ENCODE results near the gene LTB. TPM values are rescaled to one million over a fixed set of nuclear protein-coding genes. Genes with fewer than 3 reads are reported as not detected.

Gene LTB
- total and polyA plus RNA-seq, 2 of the 13 experiments (the other 11 are each of a cell fraction or from before 2014, with no cell fraction given): 0.09 to 0.22 TPM

GRCh38 chr6:31579119-31579505 is 3.1 kb downstream of the LTB start:
- no peak overlapping the region for H3K9ac ChIP-seq (ENCODE audit: insufficient read depth, low read depth, low read length)
- H3K27me3 ChIP-seq (ENCODE audit: control insufficient read depth in 1 of 2, insufficient read depth in 2 of 2, low read length in 2 of 2): peaks cover 15 to 83% of the 10 kb centered on the region in 2 experiments
- ChIA-PET CTCF (ENCODE audit: low intra/inter-chr PET ratio, low total read pairs) (no interaction called here), POLR2A (interaction anchor here (1.9 kb wide), 1 partner anchor 19 kb away, joined by 4 read pairs; no protein-coding TSS in a partner anchor)
- no peak for FAIRE-seq
- no peak overlapping the region for H2AFZ ChIP-seq (ENCODE audit: low read length)
- peaks cover 25% of the 10 kb centered on the region for H3K4me1 ChIP-seq (ENCODE audit: insufficient read depth, low read length)
- H4K20me1 ChIP-seq (ENCODE audit: insufficient read depth, low read length): no peaks in the 10 kb centered on the region
- DNase-seq (ENCODE audit: low spot score): no peak
- no peaks in the 10 kb centered on the region for H3K79me2 ChIP-seq (ENCODE audit: insufficient read depth, low read length)
- H3K9me3 ChIP-seq (ENCODE audit: low read length): no peaks in the 10 kb centered on the region
- no peaks in the 10 kb centered on the region for H3K36me3 ChIP-seq (replicated peaks in 1 of 2; ENCODE audit: control insufficient read depth in 1 of 2, insufficient read depth in 2 of 2, low read length in 2 of 2)
- TF ChIP-seq IKZF5 (CRISPR knock-in tag; IDR thresholded peaks at IDR 0.05) (no peak), HNRNPH1 (optimal IDR thresholded peaks at IDR 0.05; ENCODE audit: low read depth, low read length) (no peak), ZSCAN31 (CRISPR knock-in tag; IDR thresholded peaks at IDR 0.05; ENCODE audit: low read depth) (no peak), ZBTB7A (CRISPR knock-in tag; IDR thresholded peaks at IDR 0.05) (no peak), CREB1 (IDR thresholded peaks at IDR 0.05) (no peak), CREB1 (CRISPR knock-in tag; IDR thresholded peaks at IDR 0.05) (no peak), PTBP1 (IDR thresholded peaks at IDR 0.05; ENCODE audit: low read depth, low read length, poor library complexity, severe bottlenecking) (no peak), GZF1 (CRISPR knock-in tag; IDR thresholded peaks at IDR 0.05) (no peak), ARNT2 (CRISPR knock-in tag; IDR thresholded peaks at IDR 0.05; ENCODE audit: low read depth) (no peak), HMG20B (CRISPR knock-in tag; conservative IDR thresholded peaks at IDR 0.05) (no peak), ZNF33A (CRISPR knock-in tag; IDR thresholded peaks at IDR 0.05; ENCODE audit: borderline replicate concordance) (no peak), SOX6 (IDR thresholded peaks at IDR 0.05) (no peak), SOX6 (CRISPR knock-in tag; IDR thresholded peaks at IDR 0.05) (no peak), MATR3 (CRISPR knock-in tag; IDR thresholded peaks at IDR 0.05) (no peak), ZNF24 (IDR thresholded peaks at IDR 0.05) (no peak), HDAC6 (IDR thresholded peaks at IDR 0.05; ENCODE audit: low read depth, low read length) (no peak), SNAPC5 (CRISPR knock-in tag; IDR thresholded peaks at IDR 0.05; ENCODE audit: borderline replicate concordance) (no peak), RFX5 (IDR thresholded peaks at IDR 0.05; ENCODE audit: low read depth, low read length) (no peak), ZNF724P (CRISPR knock-in tag; IDR thresholded peaks at IDR 0.05; ENCODE audit: borderline replicate concordance) (no peak), JUNB (CRISPR knock-in tag; IDR thresholded peaks at IDR 0.05; ENCODE audit: borderline replicate concordance) (no peak)
- TF ChIP-seq, protein P1, sequence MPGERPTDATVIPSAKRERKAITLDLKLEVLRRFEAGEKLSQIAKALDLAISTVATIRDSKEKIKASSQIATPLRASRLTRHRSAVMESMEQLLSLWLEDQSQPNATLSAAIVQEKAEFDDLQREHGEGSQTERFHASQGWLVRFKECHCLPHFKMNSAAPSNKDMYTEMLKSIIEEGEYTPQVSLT (CRISPR knock-in tag; IDR thresholded peaks at IDR 0.05; ENCODE audit: borderline replicate concordance, low read depth): no peak
- TF ChIP-seq, protein P2, sequence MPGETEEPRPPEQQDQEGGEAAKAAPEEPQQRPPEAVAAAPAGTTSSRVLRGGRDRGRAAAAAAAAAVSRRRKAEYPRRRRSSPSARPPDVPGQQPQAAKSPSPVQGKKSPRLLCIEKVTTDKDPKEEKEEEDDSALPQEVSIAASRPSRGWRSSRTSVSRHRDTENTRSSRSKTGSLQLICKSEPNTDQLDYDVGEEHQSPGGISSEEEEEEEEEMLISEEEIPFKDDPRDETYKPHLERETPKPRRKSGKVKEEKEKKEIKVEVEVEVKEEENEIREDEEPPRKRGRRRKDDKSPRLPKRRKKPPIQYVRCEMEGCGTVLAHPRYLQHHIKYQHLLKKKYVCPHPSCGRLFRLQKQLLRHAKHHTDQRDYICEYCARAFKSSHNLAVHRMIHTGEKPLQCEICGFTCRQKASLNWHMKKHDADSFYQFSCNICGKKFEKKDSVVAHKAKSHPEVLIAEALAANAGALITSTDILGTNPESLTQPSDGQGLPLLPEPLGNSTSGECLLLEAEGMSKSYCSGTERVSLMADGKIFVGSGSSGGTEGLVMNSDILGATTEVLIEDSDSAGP (CRISPR knock-in tag; IDR thresholded peaks at IDR 0.05; ENCODE audit: borderline replicate concordance): no peak
- no peak for ATAC-seq
- H3K27ac ChIP-seq (ENCODE audit: extremely low read length, insufficient read depth, low read length): no peak overlapping the region
- H3K4me3 ChIP-seq (replicated peaks in 1 of 3; ENCODE audit: insufficient read depth in 1 of 3, low read depth in 2 of 3, low read length in 3 of 3): no peak overlapping the region
- 55% methylated on average over 3 of the region's 3 CpGs for WGBS (ENCODE audit: low lambda C conversion rate)
- intact Hi-C loops (cut with micrococcal nuclease; ENCODE audit: unreplicated experiment) (no loop called here), in situ Hi-C loops (cut with HindIII; ENCODE audit: extremely low pct_ligation_motif_present, low pct_unique_long_range_greater_than_20kb) (no loop called here)
- H3K4me2 ChIP-seq (ENCODE audit: low read depth, low read length): no peak overlapping the region
- no TSS peak for BruUV-seq (replicated peaks)
